HuH-7.5 (cell line): ENCODE measurements around the gene ENO1.

ENCODE experiments used
- DNase-seq: peaks from one replicate; pipeline ENCODE4 v3.0.0; 2011; ENCODE audit warnings: low spot score

The ENO1 gene

GRCh38 chr1:8870616-8871538 lies 7.6 kb downstream of the ENO1 start:
- DNase-seq, result no peak

- DNase-seq, result no peak
Measured at GRCh38 chr1:8870103-8870502, 8.4 kb downstream of the ENO1 start.

GRCh38 chr1:8867878-8868567 lies 10.5 kb downstream of the ENO1 start:
- DNase-seq, result no peak

- no peak for DNase-seq
Measured at GRCh38 chr1:8866792-8867415, 11.6 kb downstream of the ENO1 start.

- no peak for DNase-seq
Measured at GRCh38 chr1:8866173-8866791, 12.2 kb downstream of the ENO1 start.

GRCh38 chr1:8864713-8865344 lies 13.7 kb downstream of the ENO1 start:
- no peak for DNase-seq

- DNase-seq, result no peak
Measured at GRCh38 chr1:8863794-8864233, 14.7 kb downstream of the ENO1 start.

GRCh38 chr1:8863138-8863537 lies 15.3 kb downstream of the ENO1 start:
- DNase-seq, result no peak

GRCh38 chr1:8862528-8862927 lies 16.0 kb downstream of the ENO1 start:
- DNase-seq, result no peak

- no peak for DNase-seq
Measured at GRCh38 chr1:8860738-8861516, 17.6 kb downstream of the ENO1 start.

GRCh38 chr1:8858888-8859706 lies 19.4 kb downstream of the ENO1 start:
- DNase-seq, result no peak

- DNase-seq, result peak; percentile 52
Measured at GRCh38 chr1:8858112-8858668, 20.3 kb downstream of the ENO1 start.

- no peak for DNase-seq
Measured at GRCh38 chr1:8856689-8857412, 21.6 kb downstream of the ENO1 start.

GRCh38 chr1:8854240-8854639 lies 24.2 kb downstream of the ENO1 start:
- no peak for DNase-seq

GRCh38 chr1:8851060-8851459 lies 27.4 kb downstream of the ENO1 start:
- DNase-seq, result no peak

GRCh38 chr1:8848663-8849386 lies 29.7 kb downstream of the ENO1 start:
- DNase-seq, result peak; percentile 82

GRCh38 chr1:8847990-8848389 lies 30.5 kb downstream of the ENO1 start:
- DNase-seq, result no peak

GRCh38 chr1:8846263-8846662 lies 32.2 kb downstream of the ENO1 start:
- no peak for DNase-seq
